HG03565 (cell line): ENCODE data around the gene SLC6A12.

ENCODE experiments used
- ATAC-seq: cut with Tn5 transposase; IDR thresholded peaks from one replicate; pipeline ENCODE4 v1.9.1; 2021; ENCODE audit warnings: mild to moderate bottlenecking, moderate library complexity; ENCODE audit not compliant: unreplicated experiment

The SLC6A12 gene

GRCh38 chr12:167959-168600 is 45.9 kb downstream of the SLC6A12 start:
- no peak for ATAC-seq

GRCh38 chr12:166425-167075 is 47.4 kb downstream of the SLC6A12 start:
- no peak for ATAC-seq

- ATAC-seq: no peak
Observed at GRCh38 chr12:165862-166368, 48.0 kb downstream of the SLC6A12 start.

- ATAC-seq: no peak
Observed at GRCh38 chr12:164207-164606, 49.8 kb downstream of the SLC6A12 start.

- ATAC-seq: no peak
Observed at GRCh38 chr12:163406-163986, 50.5 kb downstream of the SLC6A12 start.

GRCh38 chr12:162467-163307 is 51.3 kb downstream of the SLC6A12 start:
- ATAC-seq: no peak

GRCh38 chr12:161823-162222 is 52.1 kb downstream of the SLC6A12 start:
- no peak for ATAC-seq

- ATAC-seq: no peak
Observed at GRCh38 chr12:160858-161257, 53.1 kb downstream of the SLC6A12 start.

- no peak for ATAC-seq
Observed at GRCh38 chr12:159156-159782, 54.7 kb downstream of the SLC6A12 start.

GRCh38 chr12:157644-158043 is 56.3 kb downstream of the SLC6A12 start:
- ATAC-seq: no peak

- ATAC-seq: no peak
Observed at GRCh38 chr12:156945-157344, 57.0 kb downstream of the SLC6A12 start.

- ATAC-seq: no peak
Observed at GRCh38 chr12:155646-156045, 58.3 kb downstream of the SLC6A12 start.

GRCh38 chr12:155006-155405 is 59.0 kb downstream of the SLC6A12 start:
- no peak for ATAC-seq

GRCh38 chr12:154058-154457 is 59.9 kb downstream of the SLC6A12 start:
- ATAC-seq: no peak

- ATAC-seq: no peak
Observed at GRCh38 chr12:153080-153746, 60.7 kb downstream of the SLC6A12 start.

GRCh38 chr12:152440-152839 is 61.5 kb downstream of the SLC6A12 start:
- no peak for ATAC-seq

- ATAC-seq: no peak
Observed at GRCh38 chr12:151579-151978, 62.4 kb downstream of the SLC6A12 start.

- ATAC-seq: no peak
Observed at GRCh38 chr12:148676-149416, 65.1 kb downstream of the SLC6A12 start.

- no peak for ATAC-seq
Observed at GRCh38 chr12:147242-147641, 66.7 kb downstream of the SLC6A12 start.
